ENCODE measurements around the gene NLGN1.

- TF ChIP-seq, protein P1, sequence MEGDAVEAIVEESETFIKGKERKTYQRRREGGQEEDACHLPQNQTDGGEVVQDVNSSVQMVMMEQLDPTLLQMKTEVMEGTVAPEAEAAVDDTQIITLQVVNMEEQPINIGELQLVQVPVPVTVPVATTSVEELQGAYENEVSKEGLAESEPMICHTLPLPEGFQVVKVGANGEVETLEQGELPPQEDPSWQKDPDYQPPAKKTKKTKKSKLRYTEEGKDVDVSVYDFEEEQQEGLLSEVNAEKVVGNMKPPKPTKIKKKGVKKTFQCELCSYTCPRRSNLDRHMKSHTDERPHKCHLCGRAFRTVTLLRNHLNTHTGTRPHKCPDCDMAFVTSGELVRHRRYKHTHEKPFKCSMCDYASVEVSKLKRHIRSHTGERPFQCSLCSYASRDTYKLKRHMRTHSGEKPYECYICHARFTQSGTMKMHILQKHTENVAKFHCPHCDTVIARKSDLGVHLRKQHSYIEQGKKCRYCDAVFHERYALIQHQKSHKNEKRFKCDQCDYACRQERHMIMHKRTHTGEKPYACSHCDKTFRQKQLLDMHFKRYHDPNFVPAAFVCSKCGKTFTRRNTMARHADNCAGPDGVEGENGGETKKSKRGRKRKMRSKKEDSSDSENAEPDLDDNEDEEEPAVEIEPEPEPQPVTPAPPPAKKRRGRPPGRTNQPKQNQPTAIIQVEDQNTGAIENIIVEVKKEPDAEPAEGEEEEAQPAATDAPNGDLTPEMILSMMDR (IDR thresholded peaks at IDR 0.05): no peak
- no peak for TF ChIP-seq POLR2AphosphoS5 (IDR thresholded peaks at IDR 0.05; ENCODE audit: low read depth, low read length)
These were observed 919.5 kb downstream of the NLGN1 start for GRCh38 chr3:174317005-174317404.

All from Panc1 (cell line).